Measurements from ENCODE around the gene NFATC4. TPM values are rescaled to one million over a fixed set of nuclear protein-coding genes. Genes with fewer than 3 reads are reported as not detected.

The NFATC4 gene
- total and polyA plus RNA-seq, 2 experiments from 2014 or later, result 20.9 to 26.6 TPM

DNA sequence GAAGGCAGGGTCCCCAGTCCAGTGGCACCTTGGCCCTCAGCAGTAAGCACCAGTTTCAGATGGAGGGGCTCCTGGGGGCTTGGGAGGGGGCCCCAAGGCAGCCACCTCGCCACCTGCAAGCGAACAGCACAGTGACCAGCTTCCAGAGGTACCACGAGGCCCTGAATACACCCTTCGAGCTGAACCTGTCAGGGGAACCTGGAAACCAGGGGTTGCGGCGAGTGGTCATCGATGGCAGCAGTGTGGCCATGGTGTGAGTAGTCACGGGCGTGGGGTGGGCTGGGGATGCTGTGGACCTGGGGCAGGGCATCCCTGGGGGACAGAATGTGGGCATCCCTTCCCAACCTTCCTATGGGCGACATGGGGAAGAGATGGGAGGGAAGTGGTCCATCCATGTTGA, 42.0 kb downstream of the NFATC4 start:
- H3F3A ChIP-seq (replicated peaks; ENCODE audit: low read depth), result no peaks in the 10 kb centered on the region
- H3K27ac ChIP-seq (ENCODE audit: low read depth), result no peak overlapping the region
- no peaks in the 10 kb centered on the region for H3K4me1 ChIP-seq (ENCODE audit: insufficient read depth)
- TF ChIP-seq, protein P1, sequence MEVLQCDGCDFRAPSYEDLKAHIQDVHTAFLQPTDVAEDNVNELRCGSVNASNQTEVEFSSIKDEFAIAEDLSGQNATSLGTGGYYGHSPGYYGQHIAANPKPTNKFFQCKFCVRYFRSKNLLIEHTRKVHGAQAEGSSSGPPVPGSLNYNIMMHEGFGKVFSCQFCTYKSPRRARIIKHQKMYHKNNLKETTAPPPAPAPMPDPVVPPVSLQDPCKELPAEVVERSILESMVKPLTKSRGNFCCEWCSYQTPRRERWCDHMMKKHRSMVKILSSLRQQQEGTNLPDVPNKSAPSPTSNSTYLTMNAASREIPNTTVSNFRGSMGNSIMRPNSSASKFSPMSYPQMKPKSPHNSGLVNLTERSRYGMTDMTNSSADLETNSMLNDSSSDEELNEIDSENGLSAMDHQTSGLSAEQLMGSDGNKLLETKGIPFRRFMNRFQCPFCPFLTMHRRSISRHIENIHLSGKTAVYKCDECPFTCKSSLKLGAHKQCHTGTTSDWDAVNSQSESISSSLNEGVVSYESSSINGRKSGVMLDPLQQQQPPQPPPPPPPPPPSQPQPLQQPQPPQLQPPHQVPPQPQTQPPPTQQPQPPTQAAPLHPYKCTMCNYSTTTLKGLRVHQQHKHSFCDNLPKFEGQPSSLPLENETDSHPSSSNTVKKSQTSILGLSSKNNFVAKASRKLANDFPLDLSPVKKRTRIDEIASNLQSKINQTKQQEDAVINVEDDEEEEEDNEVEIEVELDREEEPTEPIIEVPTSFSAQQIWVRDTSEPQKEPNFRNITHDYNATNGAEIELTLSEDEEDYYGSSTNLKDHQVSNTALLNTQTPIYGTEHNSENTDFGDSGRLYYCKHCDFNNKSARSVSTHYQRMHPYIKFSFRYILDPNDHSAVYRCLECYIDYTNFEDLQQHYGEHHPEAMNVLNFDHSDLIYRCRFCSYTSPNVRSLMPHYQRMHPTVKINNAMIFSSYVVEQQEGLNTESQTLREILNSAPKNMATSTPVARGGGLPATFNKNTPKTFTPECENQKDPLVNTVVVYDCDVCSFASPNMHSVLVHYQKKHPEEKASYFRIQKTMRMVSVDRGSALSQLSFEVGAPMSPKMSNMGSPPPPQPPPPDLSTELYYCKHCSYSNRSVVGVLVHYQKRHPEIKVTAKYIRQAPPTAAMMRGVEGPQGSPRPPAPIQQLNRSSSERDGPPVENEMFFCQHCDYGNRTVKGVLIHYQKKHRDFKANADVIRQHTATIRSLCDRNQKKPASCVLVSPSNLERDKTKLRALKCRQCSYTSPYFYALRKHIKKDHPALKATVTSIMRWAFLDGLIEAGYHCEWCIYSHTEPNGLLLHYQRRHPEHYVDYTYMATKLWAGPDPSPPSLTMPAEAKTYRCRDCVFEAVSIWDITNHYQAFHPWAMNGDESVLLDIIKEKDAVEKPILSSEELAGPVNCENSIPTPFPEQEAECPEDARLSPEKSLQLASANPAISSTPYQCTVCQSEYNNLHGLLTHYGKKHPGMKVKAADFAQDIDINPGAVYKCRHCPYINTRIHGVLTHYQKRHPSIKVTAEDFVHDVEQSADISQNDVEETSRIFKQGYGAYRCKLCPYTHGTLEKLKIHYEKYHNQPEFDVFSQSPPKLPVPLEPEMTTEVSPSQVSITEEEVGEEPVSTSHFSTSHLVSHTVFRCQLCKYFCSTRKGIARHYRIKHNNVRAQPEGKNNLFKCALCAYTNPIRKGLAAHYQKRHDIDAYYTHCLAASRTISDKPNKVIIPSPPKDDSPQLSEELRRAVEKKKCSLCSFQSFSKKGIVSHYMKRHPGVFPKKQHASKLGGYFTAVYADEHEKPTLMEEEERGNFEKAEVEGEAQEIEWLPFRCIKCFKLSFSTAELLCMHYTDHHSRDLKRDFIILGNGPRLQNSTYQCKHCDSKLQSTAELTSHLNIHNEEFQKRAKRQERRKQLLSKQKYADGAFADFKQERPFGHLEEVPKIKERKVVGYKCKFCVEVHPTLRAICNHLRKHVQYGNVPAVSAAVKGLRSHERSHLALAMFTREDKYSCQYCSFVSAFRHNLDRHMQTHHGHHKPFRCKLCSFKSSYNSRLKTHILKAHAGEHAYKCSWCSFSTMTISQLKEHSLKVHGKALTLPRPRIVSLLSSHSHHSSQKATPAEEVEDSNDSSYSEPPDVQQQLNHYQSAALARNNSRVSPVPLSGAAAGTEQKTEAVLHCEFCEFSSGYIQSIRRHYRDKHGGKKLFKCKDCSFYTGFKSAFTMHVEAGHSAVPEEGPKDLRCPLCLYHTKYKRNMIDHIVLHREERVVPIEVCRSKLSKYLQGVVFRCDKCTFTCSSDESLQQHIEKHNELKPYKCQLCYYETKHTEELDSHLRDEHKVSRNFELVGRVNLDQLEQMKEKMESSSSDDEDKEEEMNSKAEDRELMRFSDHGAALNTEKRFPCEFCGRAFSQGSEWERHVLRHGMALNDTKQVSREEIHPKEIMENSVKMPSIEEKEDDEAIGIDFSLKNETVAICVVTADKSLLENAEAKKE (CRISPR knock-in tag; IDR thresholded peaks at IDR 0.05), result no peak
- TF ChIP-seq EZH2 (IDR thresholded peaks at IDR 0.05; ENCODE audit: low read depth, unreplicated experiment), result no peak
- no peak overlapping the region for H3K4me2 ChIP-seq
- Mint-ChIP-seq H3K4me1 (peaks cover under 1% of the 10 kb centered on the region; the same call in 1 of the 3 replicates), H3K27ac (no peak overlapping the region), H3K27me3 (ENCODE audit: insufficient read depth, low read depth, poor library complexity) (peaks cover 4% of the 10 kb centered on the region), H3K9me3 (no peaks in the 10 kb centered on the region), H3K4me3 (no peak overlapping the region), H3K36me3 (ENCODE audit: low read depth) (peaks cover 5% of the 10 kb centered on the region; the same call in 1 of the 3 replicates)
- H3K36me3 ChIP-seq (ENCODE audit: insufficient read depth), result no peaks in the 10 kb centered on the region
- no peaks in the 10 kb centered on the region for H3K27me3 ChIP-seq (ENCODE audit: insufficient read depth)
- H2AFZ ChIP-seq, result no peak overlapping the region
- H3K4me3 ChIP-seq, result no peak overlapping the region
- ATAC-seq, result no peak
- H3K79me2 ChIP-seq (replicated peaks; ENCODE audit: insufficient read depth), result no peaks in the 10 kb centered on the region
- no peaks in the 10 kb centered on the region for H3K9me2 ChIP-seq (ENCODE audit: insufficient read depth)
- no peaks in the 10 kb centered on the region for H4K20me1 ChIP-seq (replicated peaks; ENCODE audit: insufficient read depth)
- DNase-seq (ENCODE audit: low spot score), result no peak

DNA sequence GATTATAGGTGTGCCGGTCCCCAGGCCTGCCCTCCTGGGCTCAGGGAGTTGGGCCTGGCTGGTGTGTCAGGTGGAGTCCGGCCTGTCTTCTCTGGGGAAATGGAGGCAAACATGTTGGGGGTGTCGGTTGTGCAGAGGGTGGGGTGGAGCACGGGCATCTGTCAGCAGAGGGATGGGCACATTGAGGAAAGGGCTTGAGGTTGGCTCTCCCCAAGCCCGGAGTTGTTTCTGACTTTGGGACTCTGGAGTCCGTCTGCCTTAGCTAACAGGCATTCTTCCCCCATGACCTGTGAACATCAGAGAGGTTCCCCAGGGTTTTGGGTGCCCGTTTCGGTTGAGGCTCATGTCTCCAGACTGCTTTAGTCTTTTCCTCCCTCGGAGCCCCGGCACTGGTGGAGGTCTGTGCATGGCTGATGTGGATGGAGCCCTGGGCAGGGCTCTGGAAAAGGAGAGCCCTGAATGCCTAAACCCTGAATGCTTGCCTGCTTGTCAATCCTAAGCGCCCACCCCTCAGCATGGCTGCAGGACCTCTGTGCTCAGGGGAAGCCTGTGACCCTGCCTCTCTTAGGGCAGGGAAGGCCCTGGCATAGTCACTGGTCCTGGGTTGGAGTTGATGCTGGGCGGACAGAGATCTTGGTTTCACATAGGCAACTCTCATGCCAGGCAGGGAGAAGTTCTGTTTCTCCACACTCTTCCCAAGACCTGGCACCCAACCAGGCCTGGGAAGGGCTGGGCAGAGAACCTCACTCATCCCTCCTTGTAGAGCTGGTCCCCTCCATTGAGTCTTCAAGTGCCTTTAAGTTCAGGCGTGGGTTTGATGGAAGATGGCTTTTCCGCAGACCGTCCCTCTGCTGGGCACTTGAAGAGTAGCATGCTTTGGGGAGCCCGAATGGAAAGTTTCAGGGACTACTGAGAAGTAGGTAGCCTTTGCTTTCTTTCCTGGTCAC, 43.7 kb downstream of the NFATC4 start:
- no peaks in the 10 kb centered on the region for H3K4me1 ChIP-seq (ENCODE audit: insufficient read depth)
- no peak overlapping the region for H3K4me3 ChIP-seq
- no peaks in the 10 kb centered on the region for H3K36me3 ChIP-seq (ENCODE audit: insufficient read depth)
- no peak overlapping the region for H3K4me2 ChIP-seq
- peak; percentile 84 for DNase-seq (ENCODE audit: low spot score)
- no peak overlapping the region for H3K27ac ChIP-seq (ENCODE audit: low read depth)
- H3K4me1 Mint-ChIP-seq, result no peaks in the 10 kb centered on the region
- no peaks in the 10 kb centered on the region for H4K20me1 ChIP-seq (replicated peaks; ENCODE audit: insufficient read depth)
- no peaks in the 10 kb centered on the region; the same call in 2 of the 3 replicates for H3K9me3 Mint-ChIP-seq
- H3K27me3 ChIP-seq (ENCODE audit: insufficient read depth), result no peaks in the 10 kb centered on the region
- H2AFZ ChIP-seq, result no peak overlapping the region
- no peaks in the 10 kb centered on the region for H3K9me2 ChIP-seq (ENCODE audit: insufficient read depth)
- ATAC-seq, result peak; percentile 86
- no peaks in the 10 kb centered on the region for H3F3A ChIP-seq (replicated peaks; ENCODE audit: low read depth)
- H3K27me3 Mint-ChIP-seq (ENCODE audit: insufficient read depth, low read depth, poor library complexity), result peaks cover 4% of the 10 kb centered on the region
- peaks cover 5% of the 10 kb centered on the region; the same call in 1 of the 3 replicates for H3K36me3 Mint-ChIP-seq (ENCODE audit: low read depth)
- TF ChIP-seq EZH2 (IDR thresholded peaks at IDR 0.05; ENCODE audit: low read depth, unreplicated experiment) (no peak), POLR2AphosphoS5 (IDR thresholded peaks at IDR 0.05; ENCODE audit: low read depth) (no peak), STAT1 (IDR thresholded peaks at IDR 0.05; ENCODE audit: unreplicated experiment) (no peak)
- TF ChIP-seq, protein P2, sequence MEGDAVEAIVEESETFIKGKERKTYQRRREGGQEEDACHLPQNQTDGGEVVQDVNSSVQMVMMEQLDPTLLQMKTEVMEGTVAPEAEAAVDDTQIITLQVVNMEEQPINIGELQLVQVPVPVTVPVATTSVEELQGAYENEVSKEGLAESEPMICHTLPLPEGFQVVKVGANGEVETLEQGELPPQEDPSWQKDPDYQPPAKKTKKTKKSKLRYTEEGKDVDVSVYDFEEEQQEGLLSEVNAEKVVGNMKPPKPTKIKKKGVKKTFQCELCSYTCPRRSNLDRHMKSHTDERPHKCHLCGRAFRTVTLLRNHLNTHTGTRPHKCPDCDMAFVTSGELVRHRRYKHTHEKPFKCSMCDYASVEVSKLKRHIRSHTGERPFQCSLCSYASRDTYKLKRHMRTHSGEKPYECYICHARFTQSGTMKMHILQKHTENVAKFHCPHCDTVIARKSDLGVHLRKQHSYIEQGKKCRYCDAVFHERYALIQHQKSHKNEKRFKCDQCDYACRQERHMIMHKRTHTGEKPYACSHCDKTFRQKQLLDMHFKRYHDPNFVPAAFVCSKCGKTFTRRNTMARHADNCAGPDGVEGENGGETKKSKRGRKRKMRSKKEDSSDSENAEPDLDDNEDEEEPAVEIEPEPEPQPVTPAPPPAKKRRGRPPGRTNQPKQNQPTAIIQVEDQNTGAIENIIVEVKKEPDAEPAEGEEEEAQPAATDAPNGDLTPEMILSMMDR (conservative IDR thresholded peaks at IDR 0.05; ENCODE audit: low read depth in 2 of 2), result peak; percentile 72 to 78
- TF ChIP-seq, protein P3, sequence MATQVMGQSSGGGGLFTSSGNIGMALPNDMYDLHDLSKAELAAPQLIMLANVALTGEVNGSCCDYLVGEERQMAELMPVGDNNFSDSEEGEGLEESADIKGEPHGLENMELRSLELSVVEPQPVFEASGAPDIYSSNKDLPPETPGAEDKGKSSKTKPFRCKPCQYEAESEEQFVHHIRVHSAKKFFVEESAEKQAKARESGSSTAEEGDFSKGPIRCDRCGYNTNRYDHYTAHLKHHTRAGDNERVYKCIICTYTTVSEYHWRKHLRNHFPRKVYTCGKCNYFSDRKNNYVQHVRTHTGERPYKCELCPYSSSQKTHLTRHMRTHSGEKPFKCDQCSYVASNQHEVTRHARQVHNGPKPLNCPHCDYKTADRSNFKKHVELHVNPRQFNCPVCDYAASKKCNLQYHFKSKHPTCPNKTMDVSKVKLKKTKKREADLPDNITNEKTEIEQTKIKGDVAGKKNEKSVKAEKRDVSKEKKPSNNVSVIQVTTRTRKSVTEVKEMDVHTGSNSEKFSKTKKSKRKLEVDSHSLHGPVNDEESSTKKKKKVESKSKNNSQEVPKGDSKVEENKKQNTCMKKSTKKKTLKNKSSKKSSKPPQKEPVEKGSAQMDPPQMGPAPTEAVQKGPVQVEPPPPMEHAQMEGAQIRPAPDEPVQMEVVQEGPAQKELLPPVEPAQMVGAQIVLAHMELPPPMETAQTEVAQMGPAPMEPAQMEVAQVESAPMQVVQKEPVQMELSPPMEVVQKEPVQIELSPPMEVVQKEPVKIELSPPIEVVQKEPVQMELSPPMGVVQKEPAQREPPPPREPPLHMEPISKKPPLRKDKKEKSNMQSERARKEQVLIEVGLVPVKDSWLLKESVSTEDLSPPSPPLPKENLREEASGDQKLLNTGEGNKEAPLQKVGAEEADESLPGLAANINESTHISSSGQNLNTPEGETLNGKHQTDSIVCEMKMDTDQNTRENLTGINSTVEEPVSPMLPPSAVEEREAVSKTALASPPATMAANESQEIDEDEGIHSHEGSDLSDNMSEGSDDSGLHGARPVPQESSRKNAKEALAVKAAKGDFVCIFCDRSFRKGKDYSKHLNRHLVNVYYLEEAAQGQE (IDR thresholded peaks at IDR 0.05; ENCODE audit: unreplicated experiment), result no peak
- H3K27ac Mint-ChIP-seq, result no peak overlapping the region
- H3K4me3 Mint-ChIP-seq, result no peak overlapping the region
- no peaks in the 10 kb centered on the region for H3K79me2 ChIP-seq (replicated peaks; ENCODE audit: insufficient read depth)

Measured in GM23338 (cell line).